Left lung (tissue), 10 donors: ENCODE measurements around the gene ZNF48. TPM values are rescaled to one million over a fixed set of nuclear protein-coding genes. Genes with fewer than 3 reads are reported as not detected.

Experiments used
- ATAC-seq: fragments of 200-7000 bp; cut with Tn5 transposase; one replicate; pipeline ENCODE4 v1.9.1; 2020; ENCODE audit warnings: moderate library complexity
- DNase-seq, 4 donors: peaks; one replicate each; pipeline ENCODE4 v3.0.0-alpha.2; 2013 to 2020
- H3K27ac ChIP-seq, 2 donors: fragments of 200-600 bp; sonication (generic) in 1 of 2; one replicate each; pipeline versions ENCODE4 v1.5.0 to v1.8.0; 2020 to 2021
- H3K27me3 ChIP-seq, 2 donors: fragments of 200-600 bp; sonication (generic) in 1 of 2; one replicate each; pipeline versions ENCODE4 v1.5.0 to v1.8.0; 2020 to 2021
- H3K36me3 ChIP-seq, 2 donors: fragments of 200-600 bp; sonication (generic) in 1 of 2; one replicate each; pipeline versions ENCODE4 v1.5.0 to v1.8.0; 2020 to 2021
- H3K4me1 ChIP-seq, 2 donors: fragments of 200-600 bp; one replicate each; pipeline ENCODE4 v1.8.0; 2021
- H3K4me3 ChIP-seq, 2 donors: fragments of 200-600 bp; sonication (generic) in 1 of 2; one replicate each; pipeline versions ENCODE4 v1.5.0 to v1.8.0; 2020 to 2021; ENCODE audit warnings: mild to moderate bottlenecking in 1 of 2
- H3K9me3 ChIP-seq, 2 donors: fragments of 200-600 bp; sonication (generic) in 1 of 2; one replicate each; pipeline versions ENCODE4 v1.5.0 to v1.8.0; 2020 to 2021
- CTCF ChIP-seq, 2 donors: fragments of 200-600 bp; sonication (generic) in 1 of 2; IDR thresholded peaks; one replicate each; pipeline versions ENCODE4 v1.5.0 to v1.8.0; 2021; ENCODE audit warnings: antibody characterized with exemption in 2 of 2
- intact Hi-C, 2 donors: fragments of 100-400 bp; cut with DNase I; formaldehyde crosslinking; loops; one replicate each; pipeline versions ENCODE4 v1.11.2 to v1.14.2; 2022
- polyA plus RNA-seq, 6 donors: library from polyadenylated mRNA; unstranded; fragments of 120-200 nt; gene quantifications; one replicate each; pipeline ENCODE4 v1.2.1, GENCODE V29; 2013; ENCODE audit not compliant: insufficient read length in 6 of 6
- total RNA-seq, 2 donors: library from RNA; stranded (reverse); fragmentation: NEBNext Ultra II Directional; extraction: Animal tissue kit (Norgen Biotek cat#: 25700); gene quantifications; one replicate each; pipeline ENCODE4 v1.2.1, GENCODE V29; 2021
- donor health status: DM: no; HTN: yes; CAD: no.
- donor health status: DM: no; HTN: no; CAD: no.

Gene ZNF48
- total and polyA plus RNA-seq, 8 donors, result 6.8 to 11.7 (median 8.4) TPM

GRCh38 chr16:30380803-30381208, 14.4 kb upstream of the ZNF48 start:
- TF ChIP-seq CTCF (IDR thresholded peaks at IDR 0.05), result no peak
- Histone ChIP-seq H3K4me3 (no peak overlapping the region), H3K27me3 (no peaks in the 10 kb centered on the region), H3K27ac (no peak overlapping the region), H3K4me1 (peaks cover 4 to 33% of the 10 kb centered on the region in 2 donors), H3K36me3 (no peaks in the 10 kb centered on the region), H3K9me3 (no peaks in the 10 kb centered on the region)
- DNase-seq (no peak), ATAC-seq (no peak)
- intact Hi-C loops, result no loop called here

- peak overlapping the region in 1 of 2 donors; percentile 37 for H3K27ac ChIP-seq
- no peaks in the 10 kb centered on the region for H3K9me3 ChIP-seq
- intact Hi-C loops, result no loop called here
- no peaks in the 10 kb centered on the region for H3K27me3 ChIP-seq
- TF ChIP-seq CTCF (IDR thresholded peaks at IDR 0.05), result no peak
- H3K36me3 ChIP-seq, result no peaks in the 10 kb centered on the region
- no peak for ATAC-seq
- H3K4me3 ChIP-seq, result peak overlapping the region in 1 of 2 donors; percentile 23
- DNase-seq, result no peak
- peaks cover 4 to 33% of the 10 kb centered on the region in 2 donors for H3K4me1 ChIP-seq
Observed at GRCh38 chr16:30381291-30382041, 13.8 kb upstream of the ZNF48 start.

GRCh38 chr16:30382111-30382881, 12.9 kb upstream of the ZNF48 start, which contains the start of gene SEPTIN1:
Gene SEPTIN1, minus strand, starts transcription at chr16:30382561. Its CDS starts 19 bp downstream, at chr16:30382542.
- Histone ChIP-seq H3K27me3 (no peaks in the 10 kb centered on the region), H3K36me3 (no peaks in the 10 kb centered on the region), H3K9me3 (no peaks in the 10 kb centered on the region), H3K27ac (peak within 1 kb of the TSS in 1 of 2 donors; percentile 37), H3K4me3 (peak within 1 kb of the TSS in 1 of 2 donors; percentile 23), H3K4me1 (peaks cover 2 to 27% of the 10 kb centered on the region in 2 donors)
- intact Hi-C loops, result no loop called here
- DNase-seq, result no peak
- TF ChIP-seq CTCF (IDR thresholded peaks at IDR 0.05), result no peak
- no peak for ATAC-seq

GRCh38 chr16:30383521-30383920, 11.7 kb upstream of the ZNF48 start:
- Histone ChIP-seq H3K36me3 (no peaks in the 10 kb centered on the region), H3K27ac (no peak overlapping the region), H3K4me1 (peaks cover 0 to 21% of the 10 kb centered on the region in 2 donors), H3K27me3 (no peaks in the 10 kb centered on the region), H3K9me3 (no peaks in the 10 kb centered on the region), H3K4me3 (no peak overlapping the region)
- intact Hi-C loops, result no loop called here
- DNase-seq (no peak), ATAC-seq (no peak)
- TF ChIP-seq CTCF (IDR thresholded peaks at IDR 0.05), result no peak

- no peaks in the 10 kb centered on the region for H3K9me3 ChIP-seq
- H3K27ac ChIP-seq, result peak overlapping the region; percentile 75 to 76
- peak overlapping the region; percentile 74 to 78 for H3K4me3 ChIP-seq
- peaks cover 0 to 17% of the 10 kb centered on the region in 2 donors for H3K36me3 ChIP-seq
- no peaks in the 10 kb centered on the region for H3K27me3 ChIP-seq
- TF ChIP-seq CTCF (IDR thresholded peaks at IDR 0.05), result no peak
- ATAC-seq (peak; percentile 15), DNase-seq (no peak)
- intact Hi-C loops, result no loop called here
- peaks cover 7 to 37% of the 10 kb centered on the region in 2 donors for H3K4me1 ChIP-seq
Observed at GRCh38 chr16:30394592-30395154, 547 bp upstream of the ZNF48 start.
